GM21367 (cell line): ENCODE results near the gene CES5A.
"Not testable (repeated sequence)": the region's sequence is repeated elsewhere in the genome, so short reads cannot be mapped to it uniquely, and the experiment has no call there.

Experiments
- ATAC-seq: cut with Tn5 transposase; IDR thresholded peaks from one replicate; pipeline ENCODE4 v1.9.1; 2021; ENCODE audit not compliant: unreplicated experiment

CES5A gene

GRCh38 chr16:55888546-55888945 is 13.4 kb upstream of the CES5A start:
- ATAC-seq = no peak

GRCh38 chr16:55876854-55877253 is 1.7 kb upstream of the CES5A start:
- ATAC-seq = no peak

- no peak for ATAC-seq
Measured at GRCh38 chr16:55873122-55873521, 2.1 kb downstream of the CES5A start.

- no peak for ATAC-seq
Measured at GRCh38 chr16:55872130-55872529, 3.0 kb downstream of the CES5A start.

- ATAC-seq = no peak
Measured at GRCh38 chr16:55871411-55872038, 3.6 kb downstream of the CES5A start.

- no peak for ATAC-seq
Measured at GRCh38 chr16:55868980-55869379, 6.2 kb downstream of the CES5A start.

- ATAC-seq = no peak
Measured at GRCh38 chr16:55868137-55868536, 7.0 kb downstream of the CES5A start.

GRCh38 chr16:55861288-55861687 is 13.9 kb downstream of the CES5A start:
- no peak for ATAC-seq

- not testable (repeated sequence) for ATAC-seq
Measured at GRCh38 chr16:55857650-55858049, 17.5 kb downstream of the CES5A start.

- no peak for ATAC-seq
Measured at GRCh38 chr16:55856950-55857349, 18.2 kb downstream of the CES5A start.

- ATAC-seq = no peak
Measured at GRCh38 chr16:55853114-55853513, 22.1 kb downstream of the CES5A start.

GRCh38 chr16:55849536-55849935 is 25.6 kb downstream of the CES5A start:
- no peak for ATAC-seq

GRCh38 chr16:55846598-55847346 is 28.4 kb downstream of the CES5A start:
- ATAC-seq = no peak

- ATAC-seq = no peak
Measured at GRCh38 chr16:55843105-55843395, 32.1 kb downstream of the CES5A start.

- ATAC-seq = no peak
Measured at GRCh38 chr16:55842369-55843104, 32.6 kb downstream of the CES5A start.

GRCh38 chr16:55839115-55839514 is 36.1 kb downstream of the CES5A start:
- no peak for ATAC-seq

GRCh38 chr16:55836158-55836611 is 39.0 kb downstream of the CES5A start:
- ATAC-seq = no peak

- no peak for ATAC-seq
Measured at GRCh38 chr16:55835581-55835980, 39.6 kb downstream of the CES5A start.

GRCh38 chr16:55835173-55835572 is 40.0 kb downstream of the CES5A start:
- not testable (repeated sequence) for ATAC-seq

- ATAC-seq = peak; percentile 47
Measured at GRCh38 chr16:55834049-55834448, 41.1 kb downstream of the CES5A start.

GRCh38 chr16:55832773-55833691 is 42.1 kb downstream of the CES5A start, which contains the start of gene CES1:
CES1 (minus strand) TSS chr16:55833096; CDS start chr16:55833055, 41 bp downstream.
- no peak for ATAC-seq
